Naive thymus-derived CD8-positive, alpha-beta T cell (primary cell): ENCODE data around the gene TM9SF2. TPM values are rescaled to one million over a fixed set of nuclear protein-coding genes. Genes with fewer than 3 reads are reported as not detected.
"Not testable (repeated sequence)": the region's sequence is repeated elsewhere in the genome, so short reads cannot be mapped to it uniquely, and the experiment has no call there.

Experiments
- ATAC-seq, 2 donors: fragments of 150-1000 bp; cut with Tn5 transposase in 1 of 2; sonication (Bioruptor Pico), chemical (Tn5 transposase) in 1 of 2; 1 replicate in 1 of 2; 2 replicates in 1 of 2; pipeline ENCODE4 v1.10.0; 2021; ENCODE audit warnings: mild to moderate bottlenecking in 2 of 2, moderate library complexity in 2 of 2
- POLR2A ChIA-PET: fragments of 350-600 bp; sonication (Branson Sonifier 250); formaldehyde crosslinking; loops from one replicate; lab custom pipeline; 2021; ENCODE audit warnings: antibody characterized with exemption; lab: Charles Lee
- DNase-seq, 10 donors: peaks; one replicate each; pipeline versions ENCODE4 v3.0.0 to v3.0.0-alpha.2; 2020 to 2022
- H3K27ac Mint-ChIP-seq, 10 donors: one replicate each; pipeline ENCODE4 v1.8.0; 2020 to 2022; ENCODE audit warnings: mild to moderate bottlenecking in 10 of 10, mixed read lengths in 10 of 10, moderate library complexity in 4 of 10, inconsistent platforms in 1 of 10
- H3K27me3 Mint-ChIP-seq, 5 donors: one replicate each; pipeline ENCODE4 v1.8.0; 2021 to 2022; ENCODE audit warnings: mixed read lengths in 5 of 5
- H3K36me3 Mint-ChIP-seq, 3 donors: one replicate each; pipeline ENCODE4 v1.8.0; 2020 to 2022; ENCODE audit warnings: mixed read lengths in 3 of 3, mild to moderate bottlenecking in 2 of 3, inconsistent platforms in 1 of 3
- H3K4me1 Mint-ChIP-seq, 4 donors: one replicate each; pipeline ENCODE4 v1.8.0; 2021 to 2022; ENCODE audit warnings: mixed read lengths in 4 of 4
- H3K4me3 Mint-ChIP-seq, 10 donors: one replicate each; pipeline ENCODE4 v1.8.0; 2020 to 2022; ENCODE audit warnings: mild to moderate bottlenecking in 10 of 10, mixed read lengths in 10 of 10, moderate library complexity in 6 of 10, inconsistent platforms in 1 of 10
- H3K9me3 Mint-ChIP-seq, 9 donors: one replicate each; pipeline ENCODE4 v1.8.0; 2020 to 2022; ENCODE audit warnings: mixed read lengths in 9 of 9, mild to moderate bottlenecking in 3 of 9, inconsistent platforms in 1 of 9, moderate library complexity in 1 of 9
- polyA plus RNA-seq, 3 donors: library from polyadenylated mRNA; unstranded; fragments of 300-500 nt; fragmentation: Illumina TruSeq; gene quantifications; one replicate each; pipeline ENCODE4 v1.2.3, GENCODE V29; 2021
- total RNA-seq, 8 experiments: library from RNA in 2 of 8; stranded (reverse) in 2 of 8; gene quantifications; one replicate each; pipeline ENCODE4 v1.2.3 and lab custom pipeline; 2021 to 2026

TM9SF2 gene
- total RNA-seq (10 to 100 TPM; 45.5 to 50.5 TPM), polyA plus RNA-seq (10 to 100 TPM; 41.5 to 57.4 (median 50.2) TPM), total RNA-seq (lab: John Stamatoyannopoulos, UW) (60.5 to 224 (median 136) reads per million in 6 experiments)

- Mint-ChIP-seq H3K27ac (peak within 1 kb of the TSS; percentile 94 to 99 (median 99)), H3K9me3 (peaks cover 0 to 2% (median 0%) of the 10 kb centered on the region in 9 donors), H3K27me3 (peaks cover 0 to 2% (median 0%) of the 10 kb centered on the region in 5 donors), H3K4me1 (peaks cover 31 to 90% (median 80%) of the 10 kb centered on the region in 4 donors), H3K36me3 (peaks cover 0 to 9% (median 0%) of the 10 kb centered on the region in 3 donors), H3K4me3 (peak within 1 kb of the TSS; percentile 95 to 100 (median 98))
- POLR2A ChIA-PET = interaction anchor here (0.9 to 3.7 kb wide), 8 partner anchors 25 to 301 kb away, joined by 3 to 16 read pairs (median 4); partner anchors contain the start of gene UBAC2
- DNase-seq (peak; percentile 94 to 99 (median 96)), ATAC-seq (peak; percentile 53 to 57)
Observed at GRCh38 chr13:99501184-99501847, at the start of gene TM9SF2. Gene TM9SF2 (plus strand): TSS chr13:99501472. CDS start chr13:99501607, 135 bp downstream.

GRCh38 chr13:99454518-99455183 is 46.6 kb upstream of the TM9SF2 start:
- Mint-ChIP-seq H3K27ac (no peak overlapping the region), H3K9me3 (peaks cover 0 to 17% (median 6%) of the 10 kb centered on the region in 9 donors), H3K4me1 (no peaks in the 10 kb centered on the region), H3K27me3 (peaks cover 0 to 8% (median 5%) of the 10 kb centered on the region in 5 donors), H3K36me3 (peaks cover 0 to 19% (median 17%) of the 10 kb centered on the region in 3 donors), H3K4me3 (no peak overlapping the region)
- POLR2A ChIA-PET = no interaction called here
- DNase-seq = no peak
- no peak for ATAC-seq

GRCh38 chr13:99459099-99459850 is 42.0 kb upstream of the TM9SF2 start:
- Mint-ChIP-seq H3K4me1 (peaks cover 4 to 26% (median 16%) of the 10 kb centered on the region in 4 donors), H3K36me3 (peaks cover 0 to 9% (median 4%) of the 10 kb centered on the region in 3 donors), H3K27ac (peak overlapping the region in 1 of 10 donors; percentile 9), H3K4me3 (no peak overlapping the region), H3K27me3 (peaks cover 0 to 3% (median 0%) of the 10 kb centered on the region in 5 donors), H3K9me3 (peaks cover 0 to 8% (median 4%) of the 10 kb centered on the region in 9 donors)
- DNase-seq = no peak
- POLR2A ChIA-PET = no interaction called here
- ATAC-seq = no peak

- H3K9me3 Mint-ChIP-seq, DNase-seq, H3K36me3 Mint-ChIP-seq, H3K4me3 Mint-ChIP-seq, H3K27me3 Mint-ChIP-seq, POLR2A ChIA-PET: not testable (repeated sequence)
- Mint-ChIP-seq H3K27ac (peak overlapping the region in 9 of 10 donors; percentile 32 to 90 (median 71)), H3K4me1 (peaks cover 12 to 40% (median 29%) of the 10 kb centered on the region in 4 donors)
- ATAC-seq = peak in 1 of 2 donors; percentile 27
Observed at GRCh38 chr13:99460802-99461201, 40.5 kb upstream of the TM9SF2 start.

- Mint-ChIP-seq H3K4me3 (peak overlapping the region in 8 of 10 donors; percentile 16 to 72 (median 56)), H3K27me3 (peaks cover 0 to 7% (median under 1%) of the 10 kb centered on the region in 5 donors), H3K36me3 (peaks cover 0 to 4% (median 0%) of the 10 kb centered on the region in 3 donors), H3K9me3 (peaks cover 0 to 3% (median 0%) of the 10 kb centered on the region in 9 donors), H3K4me1 (peaks cover 12 to 42% (median 29%) of the 10 kb centered on the region in 4 donors), H3K27ac (peak overlapping the region; percentile 91 to 97 (median 96))
- POLR2A ChIA-PET = interaction anchor here (1.4 to 2.6 kb wide), 2 partner anchors 36 to 38 kb away, joined by 4 to 9 read pairs; partner anchors contain the start of gene TM9SF2
- DNase-seq (no peak), ATAC-seq (no peak)
Observed at GRCh38 chr13:99463646-99464397, 37.5 kb upstream of the TM9SF2 start.

GRCh38 chr13:99464441-99464949 is 36.8 kb upstream of the TM9SF2 start:
- peaks cover 0 to 3% (median 0%) of the 10 kb centered on the region in 9 donors for H3K9me3 Mint-ChIP-seq
- H3K4me3 Mint-ChIP-seq = peak overlapping the region; percentile 10 to 74 (median 63)
- POLR2A ChIA-PET = interaction anchor here (2.6 kb wide), 1 partner anchor 36 kb away, joined by 9 read pairs; the partner anchor contains the start of gene TM9SF2
- ATAC-seq (peak; percentile 63 to 67), DNase-seq (peak in 3 of 10 donors; percentile 20 to 44 (median 31))
- peaks cover 0 to 5% (median 0%) of the 10 kb centered on the region in 3 donors for H3K36me3 Mint-ChIP-seq
- peaks cover 15 to 42% (median 29%) of the 10 kb centered on the region in 4 donors for H3K4me1 Mint-ChIP-seq
- peaks cover 0 to 13% (median 7%) of the 10 kb centered on the region in 5 donors for H3K27me3 Mint-ChIP-seq
- peak overlapping the region; percentile 91 to 97 (median 96) for H3K27ac Mint-ChIP-seq

- peak overlapping the region in 2 of 10 donors; percentile 45 to 50 for H3K4me3 Mint-ChIP-seq
- H3K27me3 Mint-ChIP-seq = peaks cover 0 to 13% (median 8%) of the 10 kb centered on the region in 5 donors
- H3K4me1 Mint-ChIP-seq = peaks cover 15 to 40% (median 29%) of the 10 kb centered on the region in 4 donors
- DNase-seq (no peak), ATAC-seq (no peak)
- peaks cover 0 to 3% (median 0%) of the 10 kb centered on the region in 9 donors for H3K9me3 Mint-ChIP-seq
- peaks cover 0 to 5% (median 0%) of the 10 kb centered on the region in 3 donors for H3K36me3 Mint-ChIP-seq
- H3K27ac Mint-ChIP-seq = peak overlapping the region in 9 of 10 donors; percentile 91 to 97 (median 96)
- POLR2A ChIA-PET = interaction anchor here (0.9 to 2.6 kb wide), 2 partner anchors 8 to 35 kb away, joined by 4 to 9 read pairs; partner anchors contain the start of gene TM9SF2
Observed at GRCh38 chr13:99465454-99465853, 35.8 kb upstream of the TM9SF2 start.

- Mint-ChIP-seq H3K27ac (peak overlapping the region in 1 of 10 donors; percentile 44), H3K9me3 (peaks cover 0 to under 1% (median 0%) of the 10 kb centered on the region in 9 donors), H3K36me3 (peaks cover 0 to 3% (median 0%) of the 10 kb centered on the region in 3 donors), H3K4me3 (no peak overlapping the region), H3K27me3 (peaks cover 0 to 28% (median 8%) of the 10 kb centered on the region in 5 donors), H3K4me1 (peaks cover 11 to 27% (median 24%) of the 10 kb centered on the region in 4 donors)
- no peak for DNase-seq
- POLR2A ChIA-PET = interaction anchor here (0.5 kb wide), 1 partner anchor 269 kb away, joined by 3 read pairs; no protein-coding TSS in a partner anchor
- ATAC-seq = no peak
Observed at GRCh38 chr13:99467764-99468163, 33.5 kb upstream of the TM9SF2 start.

GRCh38 chr13:99469041-99469440 is 32.2 kb upstream of the TM9SF2 start:
- ATAC-seq = no peak
- Mint-ChIP-seq H3K4me3 (no peak overlapping the region), H3K27me3 (peaks cover 0 to 28% (median 8%) of the 10 kb centered on the region in 5 donors), H3K27ac (no peak overlapping the region), H3K36me3 (peaks cover 0 to 2% (median 0%) of the 10 kb centered on the region in 3 donors), H3K4me1 (peaks cover 11 to 22% (median 16%) of the 10 kb centered on the region in 4 donors), H3K9me3 (no peaks in the 10 kb centered on the region)
- no peak for DNase-seq
- POLR2A ChIA-PET = no interaction called here

- ATAC-seq (no peak), DNase-seq (no peak)
- H3K27me3 Mint-ChIP-seq = peaks cover 0 to 28% (median 8%) of the 10 kb centered on the region in 5 donors
- H3K36me3 Mint-ChIP-seq = peaks cover 0 to 2% (median 0%) of the 10 kb centered on the region in 3 donors
- POLR2A ChIA-PET = no interaction called here
- peaks cover 5 to 13% (median 6%) of the 10 kb centered on the region in 4 donors for H3K4me1 Mint-ChIP-seq
- no peaks in the 10 kb centered on the region for H3K9me3 Mint-ChIP-seq
- H3K27ac Mint-ChIP-seq = no peak overlapping the region
- H3K4me3 Mint-ChIP-seq = no peak overlapping the region
Observed at GRCh38 chr13:99470027-99470426, 31.2 kb upstream of the TM9SF2 start.
